Fibroblast of lung (primary cell): ENCODE data around the gene KLF15. TPM values are rescaled to one million over a fixed set of nuclear protein-coding genes. Genes with fewer than 3 reads are reported as not detected.

Source experiments
- DNase-seq, 2 donors: peaks; one replicate each; pipeline versions ENCODE4 v3.0.0 to v3.0.0-alpha.2; 2010; ENCODE audit warnings: low read depth in 2 of 2
- H2AFZ ChIP-seq: 2 replicates; pipeline ENCODE4 v1.5.1; 2012; ENCODE audit warnings: low read length, control low read depth, inconsistent platforms
- H3K27ac ChIP-seq: 2 replicates; pipeline ENCODE4 v1.5.1; 2011; ENCODE audit warnings: low read length, control low read depth; ENCODE audit not compliant: insufficient read depth
- H3K27me3 ChIP-seq: 2 replicates; pipeline ENCODE4 v1.5.1; 2011; ENCODE audit warnings: mild to moderate bottlenecking, low read length; ENCODE audit not compliant: control insufficient read depth, insufficient read depth
- H3K36me3 ChIP-seq: 2 replicates; pipeline ENCODE4 v1.5.1; 2011; ENCODE audit warnings: low read length; ENCODE audit not compliant: control insufficient read depth, insufficient read depth
- H3K4me1 ChIP-seq: 2 replicates; pipeline ENCODE4 v1.5.1; 2011; ENCODE audit warnings: low read length; ENCODE audit not compliant: control insufficient read depth, insufficient read depth; ENCODE audit errors: extremely low read depth
- H3K4me2 ChIP-seq: 2 replicates; pipeline ENCODE4 v1.5.1; 2011; ENCODE audit warnings: low read length, control low read depth; ENCODE audit not compliant: insufficient read depth; ENCODE audit errors: extremely low read depth
- H3K4me3 ChIP-seq, 4 experiments: fragments of 200-600 bp in 1 of 4; sonication (generic) in 1 of 4; replicated peaks in 1 of 4; 2 replicates each; pipeline ENCODE4 v1.5.1; 2011 to 2016; ENCODE audit warnings: low read length in 4 of 4, low read depth in 3 of 4, mild to moderate bottlenecking in 3 of 4, control low read depth in 2 of 4, inconsistent platforms in 1 of 4, mixed read lengths in 1 of 4; ENCODE audit not compliant: insufficient read depth in 1 of 4; ENCODE audit errors: control extremely low read depth in 1 of 4
- H3K79me2 ChIP-seq: 2 replicates; pipeline ENCODE4 v1.5.1; 2012; ENCODE audit warnings: mild to moderate bottlenecking, low read length, inconsistent platforms; ENCODE audit not compliant: control insufficient read depth, insufficient read depth
- H3K9ac ChIP-seq: 2 replicates; pipeline ENCODE4 v1.5.1; 2011; ENCODE audit warnings: mild to moderate bottlenecking, low read length, control low read depth; ENCODE audit not compliant: insufficient read depth
- H3K9me3 ChIP-seq: 2 replicates; pipeline ENCODE4 v1.5.1; 2012; ENCODE audit warnings: low read depth, low read length; ENCODE audit not compliant: control insufficient read depth, insufficient read depth
- H4K20me1 ChIP-seq: 2 replicates; pipeline ENCODE4 v1.5.1; 2011; ENCODE audit warnings: low read length; ENCODE audit not compliant: control insufficient read depth, insufficient read depth; ENCODE audit errors: extremely low read depth
- CTCF ChIP-seq, 2 donors: IDR thresholded peaks in 1 of 2; conservative IDR thresholded peaks in 1 of 2; 1 replicate in 1 of 2; 2 replicates in 1 of 2; pipeline ENCODE4 v1.5.1; 2011 to 2012; ENCODE audit warnings: low read length in 2 of 2, control low read depth in 1 of 2, inconsistent platforms in 1 of 2, low read depth in 1 of 2, mild to moderate bottlenecking in 1 of 2
- EZH2 ChIP-seq: IDR thresholded peaks from 2 replicates; pipeline ENCODE4 v1.5.1; 2012; ENCODE audit warnings: low read length, control low read depth, mild to moderate bottlenecking; ENCODE audit errors: missing control alignments
- polyA plus RNA-seq, 2 donors: library from polyadenylated mRNA; depleted of rRNA in 1 of 2; stranded (reverse) in 1 of 2; unstranded in 1 of 2; fragments of >200 nt; gene quantifications; 2 replicates each; pipeline ENCODE4 v1.2.1, GENCODE V29; 2011 to 2012; ENCODE audit warnings: missing spikeins in 1 of 2
- total RNA-seq: library from RNA; depleted of rRNA; stranded (reverse); fragments of >200 nt; gene quantifications from 2 replicates; pipeline ENCODE4 v1.2.1, GENCODE V29; 2014

The KLF15 gene
- total and polyA plus RNA-seq, 2 donors (not counting 1 experiment from before 2014, with no cell fraction given) = 0.15 to 4.1 TPM

DNA sequence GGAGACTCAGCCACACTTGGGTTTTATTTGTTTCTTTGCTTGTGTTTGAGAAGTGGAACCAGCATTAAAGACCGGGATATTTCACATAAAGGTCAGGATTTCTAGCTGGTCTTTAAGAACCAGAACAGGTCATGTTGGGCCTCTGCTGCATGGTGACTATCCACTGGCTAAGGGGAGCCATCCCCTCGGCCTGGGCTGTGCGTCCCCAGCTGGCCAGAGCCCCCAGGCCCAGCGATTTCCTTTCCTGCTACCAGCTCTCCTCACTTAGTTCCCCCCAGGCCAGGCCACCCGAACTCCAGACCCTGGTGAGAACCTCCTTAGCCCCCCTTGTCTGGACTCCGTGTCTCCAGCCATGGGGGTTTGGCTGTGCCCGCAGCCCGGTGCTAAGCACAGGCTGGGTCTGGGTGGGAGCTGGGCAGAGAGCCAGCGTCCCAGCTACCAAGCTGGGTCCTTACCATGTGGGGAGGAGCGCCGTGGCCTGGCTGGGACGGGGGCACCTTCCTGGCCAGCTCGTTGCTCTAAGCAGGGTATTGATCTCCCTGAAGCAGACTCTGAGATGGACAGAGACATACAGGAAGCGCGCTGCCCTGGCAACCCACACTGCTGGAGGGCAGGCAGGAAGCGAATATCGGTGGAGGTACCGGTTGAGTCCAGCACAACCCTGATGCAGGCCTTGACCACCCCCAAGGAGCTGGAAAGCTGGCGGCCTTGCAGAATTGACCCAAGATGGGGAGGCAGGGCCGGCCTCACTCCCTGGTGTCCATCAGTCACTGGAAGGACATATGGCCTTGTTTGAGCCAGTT lies 49.4 kb downstream of the KLF15 start:
- no peaks in the 10 kb centered on the region for H3K27me3 ChIP-seq

DNA sequence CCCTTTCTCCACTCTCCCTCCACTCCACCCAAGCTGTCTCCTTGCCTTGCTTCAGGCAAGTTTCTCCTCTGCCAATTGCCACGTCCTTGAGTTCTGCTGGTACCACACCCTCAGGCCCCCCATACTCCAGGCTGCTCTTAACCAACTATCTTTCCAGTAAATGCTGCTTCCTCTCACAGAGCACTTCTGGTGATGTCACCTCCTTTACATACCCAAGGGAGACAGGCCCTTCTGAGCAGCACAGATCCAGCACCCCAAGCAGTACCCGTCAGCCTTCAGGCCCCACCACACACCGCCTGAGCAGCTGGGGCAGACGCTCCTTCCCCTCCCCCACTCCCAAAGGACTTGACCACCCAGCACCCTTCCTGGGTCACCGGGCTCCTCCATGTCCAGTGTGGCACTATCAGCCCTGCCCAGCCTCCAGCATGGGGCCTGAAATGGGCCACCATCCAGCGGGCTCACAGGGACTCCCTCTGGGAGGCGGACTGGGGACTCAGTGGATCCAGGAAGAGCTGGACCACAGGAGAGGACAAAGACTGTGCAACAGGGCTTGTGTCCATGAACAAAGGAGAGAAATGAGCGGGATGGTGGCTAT lies 50.2 kb downstream of the KLF15 start:
- Histone ChIP-seq H4K20me1 (no peaks in the 10 kb centered on the region), H3K4me2 (no peak overlapping the region), H2AFZ (no peak overlapping the region), H3K4me1 (peaks cover 2% of the 10 kb centered on the region), H3K9ac (no peak overlapping the region), H3K79me2 (no peaks in the 10 kb centered on the region), H3K4me3 (no peak overlapping the region), H3K9me3 (no peaks in the 10 kb centered on the region), H3K36me3 (no peaks in the 10 kb centered on the region), H3K27me3 (no peaks in the 10 kb centered on the region), H3K27ac (no peak overlapping the region)
- TF ChIP-seq CTCF (conservative IDR thresholded peaks at IDR 0.05 in 1 of 2, IDR thresholded peaks at IDR 0.05 in 1 of 2; ENCODE audit: low read depth in 1 of 2, low read length in 2 of 2) (no peak), EZH2 (no peak)
- no peak for DNase-seq

More for the DNA sequence above, 49.4 kb downstream of the KLF15 start:
- Histone ChIP-seq H4K20me1 (no peaks in the 10 kb centered on the region), H3K4me2 (no peak overlapping the region), H3K27ac (no peak overlapping the region), H3K36me3 (no peaks in the 10 kb centered on the region), H2AFZ (no peak overlapping the region), H3K79me2 (no peaks in the 10 kb centered on the region), H3K4me1 (peaks cover 2% of the 10 kb centered on the region), H3K9me3 (no peaks in the 10 kb centered on the region), H3K9ac (no peak overlapping the region), H3K4me3 (no peak overlapping the region)
- no peak for DNase-seq
- TF ChIP-seq CTCF (conservative IDR thresholded peaks at IDR 0.05 in 1 of 2, IDR thresholded peaks at IDR 0.05 in 1 of 2; ENCODE audit: low read depth in 1 of 2, low read length in 2 of 2) = no peak
- TF ChIP-seq EZH2 = no peak

- Histone ChIP-seq H3K27ac (no peak overlapping the region), H2AFZ (no peak overlapping the region), H4K20me1 (no peaks in the 10 kb centered on the region), H3K4me1 (peaks cover 2% of the 10 kb centered on the region), H3K4me2 (no peak overlapping the region), H3K9me3 (no peaks in the 10 kb centered on the region), H3K27me3 (no peaks in the 10 kb centered on the region), H3K4me3 (no peak overlapping the region), H3K9ac (no peak overlapping the region), H3K79me2 (no peaks in the 10 kb centered on the region), H3K36me3 (no peaks in the 10 kb centered on the region)
- DNase-seq = no peak
- TF ChIP-seq EZH2 (no peak), CTCF (conservative IDR thresholded peaks at IDR 0.05 in 1 of 2, IDR thresholded peaks at IDR 0.05 in 1 of 2; ENCODE audit: low read depth in 1 of 2, low read length in 2 of 2) (no peak)
Observed at GRCh38 chr3:126306397-126306796, 50.8 kb downstream of the KLF15 start.
